T-helper 1 cell treated with Interleukin-12 subunit alpha and Interleukin-12 subunit beta and Interleukin-4 antibody, amounts not matched to agents 30 μg/mL and 1 μg/mL, for 36 hours (primary cell): ENCODE results near the gene HRH3.

Source experiments
- H3K27ac Mint-ChIP-seq: one replicate; pipeline ENCODE4 v1.8.0; 2021; ENCODE audit warnings: mild to moderate bottlenecking, mixed read lengths
- H3K27me3 Mint-ChIP-seq: one replicate; pipeline ENCODE4 v1.8.0; 2021; ENCODE audit warnings: low read depth, mixed read lengths
- H3K36me3 Mint-ChIP-seq: one replicate; pipeline ENCODE4 v1.8.0; 2021; ENCODE audit warnings: low read depth, mixed read lengths
- H3K4me1 Mint-ChIP-seq: one replicate; pipeline ENCODE4 v1.8.0; 2021; ENCODE audit warnings: low read depth, mixed read lengths
- H3K4me3 Mint-ChIP-seq: one replicate; pipeline ENCODE4 v1.8.0; 2021; ENCODE audit warnings: mild to moderate bottlenecking, moderate library complexity, mixed read lengths
- H3K9me3 Mint-ChIP-seq: one replicate; pipeline ENCODE4 v1.8.0; 2021; ENCODE audit warnings: mixed read lengths

Gene HRH3

GRCh38 chr20:62219992-62220665 lies at the start of gene HRH3:
Gene HRH3 (minus strand): TSS chr20:62220278. CDS start chr20:62219970, 308 bp downstream.
- Mint-ChIP-seq H3K4me3 (no peak within 1 kb of the TSS), H3K4me1 (no peaks in the 10 kb centered on the region), H3K36me3 (no peaks in the 10 kb centered on the region), H3K9me3 (no peaks in the 10 kb centered on the region), H3K27me3 (peaks cover 19% of the 10 kb centered on the region), H3K27ac (no peak within 1 kb of the TSS)

- Mint-ChIP-seq H3K27me3 (no peaks in the 10 kb centered on the region), H3K4me1 (no peaks in the 10 kb centered on the region), H3K9me3 (no peaks in the 10 kb centered on the region), H3K4me3 (no peak overlapping the region), H3K36me3 (peaks cover 15% of the 10 kb centered on the region), H3K27ac (no peak overlapping the region)
Observed at GRCh38 chr20:62269871-62270270, 49.8 kb upstream of the HRH3 start.

GRCh38 chr20:62269378-62269777 lies 49.3 kb upstream of the HRH3 start:
- Mint-ChIP-seq H3K4me1 (no peaks in the 10 kb centered on the region), H3K27me3 (no peaks in the 10 kb centered on the region), H3K36me3 (peaks cover 18% of the 10 kb centered on the region), H3K9me3 (no peaks in the 10 kb centered on the region), H3K4me3 (no peak overlapping the region), H3K27ac (no peak overlapping the region)

- no peak overlapping the region for H3K4me3 Mint-ChIP-seq
- H3K27ac Mint-ChIP-seq = no peak overlapping the region
- H3K27me3 Mint-ChIP-seq = no peaks in the 10 kb centered on the region
- no peaks in the 10 kb centered on the region for H3K4me1 Mint-ChIP-seq
- H3K9me3 Mint-ChIP-seq = no peaks in the 10 kb centered on the region
- peaks cover 15% of the 10 kb centered on the region for H3K36me3 Mint-ChIP-seq
Observed at GRCh38 chr20:62268228-62268900, 48.3 kb upstream of the HRH3 start.

- H3K27me3 Mint-ChIP-seq = no peaks in the 10 kb centered on the region
- H3K4me3 Mint-ChIP-seq = no peak overlapping the region
- peaks cover 10% of the 10 kb centered on the region for H3K36me3 Mint-ChIP-seq
- H3K27ac Mint-ChIP-seq = no peak overlapping the region
- no peaks in the 10 kb centered on the region for H3K9me3 Mint-ChIP-seq
- no peaks in the 10 kb centered on the region for H3K4me1 Mint-ChIP-seq
Observed at GRCh38 chr20:62267543-62267942, 47.5 kb upstream of the HRH3 start.

GRCh38 chr20:62266851-62267250 lies 46.8 kb upstream of the HRH3 start:
- H3K27ac Mint-ChIP-seq = no peak overlapping the region
- H3K4me3 Mint-ChIP-seq = no peak overlapping the region
- no peaks in the 10 kb centered on the region for H3K27me3 Mint-ChIP-seq

GRCh38 chr20:62266340-62266739 lies 46.3 kb upstream of the HRH3 start:
- Mint-ChIP-seq H3K4me3 (no peak overlapping the region), H3K9me3 (no peaks in the 10 kb centered on the region), H3K4me1 (no peaks in the 10 kb centered on the region), H3K36me3 (peaks cover 13% of the 10 kb centered on the region), H3K27ac (no peak overlapping the region), H3K27me3 (no peaks in the 10 kb centered on the region)

More at GRCh38 chr20:62266851-62267250, 46.8 kb upstream of the HRH3 start:
- Mint-ChIP-seq H3K9me3 (no peaks in the 10 kb centered on the region), H3K36me3 (peaks cover 13% of the 10 kb centered on the region), H3K4me1 (no peaks in the 10 kb centered on the region)

- Mint-ChIP-seq H3K27ac (no peak overlapping the region), H3K36me3 (peaks cover 13% of the 10 kb centered on the region), H3K4me3 (no peak overlapping the region), H3K9me3 (no peaks in the 10 kb centered on the region), H3K4me1 (no peaks in the 10 kb centered on the region), H3K27me3 (no peaks in the 10 kb centered on the region)
Observed at GRCh38 chr20:62265365-62265764, 45.3 kb upstream of the HRH3 start.

GRCh38 chr20:62263396-62263795 lies 43.3 kb upstream of the HRH3 start:
- no peaks in the 10 kb centered on the region for H3K4me1 Mint-ChIP-seq
- H3K27me3 Mint-ChIP-seq = no peaks in the 10 kb centered on the region
- no peak overlapping the region for H3K27ac Mint-ChIP-seq
- no peaks in the 10 kb centered on the region for H3K9me3 Mint-ChIP-seq
- no peak overlapping the region for H3K4me3 Mint-ChIP-seq
- peaks cover 15% of the 10 kb centered on the region for H3K36me3 Mint-ChIP-seq

- Mint-ChIP-seq H3K4me1 (no peaks in the 10 kb centered on the region), H3K27ac (no peak overlapping the region)
Observed at GRCh38 chr20:62262064-62262463, 42.0 kb upstream of the HRH3 start.

GRCh38 chr20:62259294-62259565 lies 39.2 kb upstream of the HRH3 start:
- Mint-ChIP-seq H3K27me3 (no peaks in the 10 kb centered on the region), H3K36me3 (peaks cover 9% of the 10 kb centered on the region), H3K4me3 (no peak overlapping the region), H3K9me3 (no peaks in the 10 kb centered on the region), H3K4me1 (no peaks in the 10 kb centered on the region), H3K27ac (no peak overlapping the region)

More at GRCh38 chr20:62262064-62262463, 42.0 kb upstream of the HRH3 start:
- H3K4me3 Mint-ChIP-seq = no peak overlapping the region
- H3K9me3 Mint-ChIP-seq = no peaks in the 10 kb centered on the region
- H3K27me3 Mint-ChIP-seq = no peaks in the 10 kb centered on the region
- peaks cover 15% of the 10 kb centered on the region for H3K36me3 Mint-ChIP-seq

GRCh38 chr20:62258499-62259293 lies 38.6 kb upstream of the HRH3 start:
- no peaks in the 10 kb centered on the region for H3K4me1 Mint-ChIP-seq
- H3K4me3 Mint-ChIP-seq = no peak overlapping the region
- H3K27me3 Mint-ChIP-seq = no peaks in the 10 kb centered on the region
- no peaks in the 10 kb centered on the region for H3K9me3 Mint-ChIP-seq
- no peak overlapping the region for H3K27ac Mint-ChIP-seq
- peaks cover 9% of the 10 kb centered on the region for H3K36me3 Mint-ChIP-seq

GRCh38 chr20:62255976-62256375 lies 35.9 kb upstream of the HRH3 start:
- Mint-ChIP-seq H3K27ac (no peak overlapping the region), H3K4me1 (peaks cover 2% of the 10 kb centered on the region), H3K27me3 (no peaks in the 10 kb centered on the region), H3K36me3 (peaks cover 6% of the 10 kb centered on the region), H3K9me3 (no peaks in the 10 kb centered on the region), H3K4me3 (no peak overlapping the region)

- H3K27me3 Mint-ChIP-seq = no peaks in the 10 kb centered on the region
- H3K36me3 Mint-ChIP-seq = peaks cover 3% of the 10 kb centered on the region
- H3K4me3 Mint-ChIP-seq = no peak overlapping the region
- no peaks in the 10 kb centered on the region for H3K9me3 Mint-ChIP-seq
- H3K4me1 Mint-ChIP-seq = peaks cover 2% of the 10 kb centered on the region
- H3K27ac Mint-ChIP-seq = no peak overlapping the region
Observed at GRCh38 chr20:62254021-62254724, 34.1 kb upstream of the HRH3 start.
